BJ (cell line): Measurements from ENCODE around the gene BCAS3. TPM values are rescaled to one million over a fixed set of nuclear protein-coding genes. Genes with fewer than 3 reads are reported as not detected.

ENCODE experiments used
- CTCF ChIA-PET: fragments of 350-600 bp; formaldehyde crosslinking; extraction: SDS; loops from one replicate; lab custom pipeline; 2021; ENCODE audit warnings: antibody characterized with exemption, inconsistent platforms; lab: Yijun Ruan, JAX
- POLR2A ChIA-PET: fragments of 300-600 bp; sonication (Branson Sonifier 250); formaldehyde crosslinking; extraction: SDS; loops from one replicate; lab custom pipeline; 2021; ENCODE audit warnings: antibody characterized with exemption; lab: Charles Lee
- DNase-seq: peaks from one replicate; pipeline ENCODE4 v3.0.0-alpha.2; 2011; ENCODE audit warnings: low read depth
- H3K27me3 ChIP-seq: 2 replicates; pipeline ENCODE4 v1.6.0; 2011; ENCODE audit warnings: low read length; ENCODE audit not compliant: control insufficient read depth, insufficient read depth
- H3K36me3 ChIP-seq: 2 replicates; pipeline ENCODE4 v1.5.1; 2011; ENCODE audit warnings: low read length; ENCODE audit not compliant: control insufficient read depth, insufficient read depth
- H3K4me3 ChIP-seq: 2 replicates; pipeline ENCODE4 v1.5.1; 2011; ENCODE audit warnings: low read depth, mild to moderate bottlenecking, control low read depth, low read length
- CTCF ChIP-seq: IDR thresholded peaks from 2 replicates; pipeline ENCODE4 v1.5.1; 2011; ENCODE audit warnings: low read depth, mild to moderate bottlenecking, control low read depth, inconsistent platforms, low read length, moderate library complexity; ENCODE audit not compliant: insufficient read depth
- polyA plus RNA-seq: library from polyadenylated mRNA; depleted of rRNA; stranded (reverse); fragments of >200 nt; gene quantifications from 2 replicates; pipeline ENCODE4 v1.2.3, GENCODE V29; 2011

The BCAS3 gene
- polyA plus RNA-seq, 1 experiment: 19.5 TPM

- H3K36me3 ChIP-seq: no peaks in the 10 kb centered on the region
- DNase-seq: no peak
- H3K4me3 ChIP-seq: no peak overlapping the region
- ChIA-PET CTCF (interaction anchor here (1.0 to 1.2 kb wide), 2 partner anchors 10 to 21 kb away, joined by 3 to 5 read pairs; no protein-coding TSS in a partner anchor), POLR2A (interaction anchor here (0.5 kb wide), 1 partner anchor 14 kb away, joined by 5 read pairs; no protein-coding TSS in a partner anchor)
- H3K27me3 ChIP-seq: no peaks in the 10 kb centered on the region
- TF ChIP-seq CTCF: no peak
Measured at GRCh38 chr17:61286449-61286848, 608.8 kb downstream of the BCAS3 start.

- CTCF ChIA-PET: interaction anchor here (1.1 kb wide), 1 partner anchor 30 kb away, joined by 4 read pairs; no protein-coding TSS in a partner anchor
Measured at GRCh38 chr17:61289408-61290385, 612.0 kb downstream of the BCAS3 start.

GRCh38 chr17:61291451-61292285, 614.0 kb downstream of the BCAS3 start:
- ChIA-PET POLR2A (interaction anchor here (0.7 kb wide), 1 partner anchor 33 kb away, joined by 4 read pairs; no protein-coding TSS in a partner anchor), CTCF (interaction anchor here (0.9 to 1.8 kb wide), 4 partner anchors 9 to 94 kb away, joined by 3 to 4 read pairs (median 4); no protein-coding TSS in a partner anchor)
- TF ChIP-seq CTCF: no peak
- DNase-seq: no peak
- H3K27me3 ChIP-seq: no peaks in the 10 kb centered on the region
- H3K4me3 ChIP-seq: no peak overlapping the region
- H3K36me3 ChIP-seq: no peaks in the 10 kb centered on the region

More at GRCh38 chr17:61289408-61290385, 612.0 kb downstream of the BCAS3 start:
- TF ChIP-seq CTCF: no peak
- H3K4me3 ChIP-seq: no peak overlapping the region
- no peaks in the 10 kb centered on the region for H3K27me3 ChIP-seq
- POLR2A ChIA-PET: no interaction called here
- no peak for DNase-seq
- H3K36me3 ChIP-seq: no peaks in the 10 kb centered on the region

GRCh38 chr17:61294286-61294685, 616.6 kb downstream of the BCAS3 start:
- ChIA-PET CTCF (no interaction called here), POLR2A (no interaction called here)
- Histone ChIP-seq H3K36me3 (no peaks in the 10 kb centered on the region), H3K27me3 (no peaks in the 10 kb centered on the region), H3K4me3 (no peak overlapping the region)
- DNase-seq: no peak
- no peak for TF ChIP-seq CTCF

GRCh38 chr17:61294777-61295176, 617.1 kb downstream of the BCAS3 start:
- TF ChIP-seq CTCF: no peak
- ChIA-PET CTCF (no interaction called here), POLR2A (no interaction called here)
- no peak for DNase-seq
- H3K36me3 ChIP-seq: no peaks in the 10 kb centered on the region
- H3K4me3 ChIP-seq: no peak overlapping the region
- no peaks in the 10 kb centered on the region for H3K27me3 ChIP-seq
